Osteocyte (in vitro differentiated cells): Measurements from ENCODE around the gene HAPLN2. TPM values are rescaled to one million over a fixed set of nuclear protein-coding genes. Genes with fewer than 3 reads are reported as not detected.
A peak's percentile ranks its signal among the peaks of the same experiment; 100 is the strongest.

Source experiments
- DNase-seq: peaks from one replicate; pipeline ENCODE4 v3.0.0; 2021; ENCODE audit warnings: mixed read lengths; ENCODE audit not compliant: unreplicated experiment; ENCODE audit errors: extremely low spot score
- H3K27ac Mint-ChIP-seq: one replicate; pipeline ENCODE4 v1.8.0; 2021; ENCODE audit warnings: mild to moderate bottlenecking, mixed read lengths; ENCODE audit not compliant: unreplicated experiment
- H3K27me3 Mint-ChIP-seq: one replicate; pipeline ENCODE4 v1.8.0; 2021; ENCODE audit warnings: mixed read lengths; ENCODE audit not compliant: unreplicated experiment
- H3K36me3 Mint-ChIP-seq: one replicate; pipeline ENCODE4 v1.8.0; 2021; ENCODE audit warnings: mixed read lengths; ENCODE audit not compliant: unreplicated experiment
- H3K4me1 Mint-ChIP-seq: one replicate; pipeline ENCODE4 v1.8.0; 2021; ENCODE audit warnings: mixed read lengths; ENCODE audit not compliant: unreplicated experiment
- H3K4me3 Mint-ChIP-seq: one replicate; pipeline ENCODE4 v1.8.0; 2021; ENCODE audit warnings: mild to moderate bottlenecking, moderate library complexity, mixed read lengths; ENCODE audit not compliant: unreplicated experiment
- H3K9me3 Mint-ChIP-seq: one replicate; pipeline ENCODE4 v1.8.0; 2021; ENCODE audit warnings: mixed read lengths; ENCODE audit not compliant: unreplicated experiment
- total RNA-seq: library from RNA; stranded (reverse); gene quantifications from 2 replicates; pipeline ENCODE4 v1.2.1, GENCODE V29; 2021
- TF ChIP-seq, protein P1 (sequence below): fragments of 200-600 bp; sonication (generic); IDR thresholded peaks from 2 replicates; pipeline ENCODE4 v1.5.0; 2021; ENCODE audit warnings: antibody characterized with exemption, mild to moderate bottlenecking, moderate library complexity

HAPLN2 gene
- total RNA-seq, 1 donor from 2014 or later = 0.35 TPM

DNA sequence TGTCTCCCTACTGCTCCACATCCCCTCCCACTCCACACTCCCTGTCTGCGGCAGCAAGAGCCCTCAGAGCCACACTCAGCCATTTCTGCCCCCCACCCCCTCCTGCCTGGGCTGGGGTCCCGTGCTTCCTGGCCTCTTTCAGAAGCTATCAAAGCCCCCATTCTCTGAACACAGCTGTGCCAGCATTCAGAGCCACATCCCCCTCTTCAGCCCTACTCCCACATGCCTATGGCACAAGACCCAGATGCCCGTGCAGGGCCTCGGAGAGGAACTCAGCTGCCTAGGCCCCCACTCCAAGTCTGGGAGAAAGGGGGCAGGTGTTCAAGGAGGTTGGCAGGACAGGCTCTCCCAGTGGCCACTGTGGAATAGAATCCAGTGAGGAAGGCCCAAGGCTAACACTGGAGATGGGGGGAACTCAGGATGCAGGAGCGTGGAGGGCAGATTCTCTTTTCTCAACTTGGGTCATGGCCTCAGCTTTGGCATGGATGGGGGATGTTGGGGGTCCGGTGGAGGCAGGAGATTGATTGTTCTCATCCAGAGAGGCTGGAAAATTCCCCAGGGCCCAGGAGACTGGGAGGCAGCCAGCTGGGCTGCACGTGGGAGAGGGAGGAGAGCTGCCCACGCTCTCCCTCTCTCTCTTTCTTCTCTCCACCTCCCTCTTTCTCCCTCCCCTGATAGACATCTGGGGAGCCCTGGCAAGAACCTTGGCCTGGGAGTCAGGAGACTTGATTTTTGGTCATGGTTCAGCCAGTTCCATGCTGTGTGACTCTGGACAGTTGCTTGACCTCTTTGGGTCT, 19.2 kb downstream of the HAPLN2 start:
- TF ChIP-seq, protein P1, sequence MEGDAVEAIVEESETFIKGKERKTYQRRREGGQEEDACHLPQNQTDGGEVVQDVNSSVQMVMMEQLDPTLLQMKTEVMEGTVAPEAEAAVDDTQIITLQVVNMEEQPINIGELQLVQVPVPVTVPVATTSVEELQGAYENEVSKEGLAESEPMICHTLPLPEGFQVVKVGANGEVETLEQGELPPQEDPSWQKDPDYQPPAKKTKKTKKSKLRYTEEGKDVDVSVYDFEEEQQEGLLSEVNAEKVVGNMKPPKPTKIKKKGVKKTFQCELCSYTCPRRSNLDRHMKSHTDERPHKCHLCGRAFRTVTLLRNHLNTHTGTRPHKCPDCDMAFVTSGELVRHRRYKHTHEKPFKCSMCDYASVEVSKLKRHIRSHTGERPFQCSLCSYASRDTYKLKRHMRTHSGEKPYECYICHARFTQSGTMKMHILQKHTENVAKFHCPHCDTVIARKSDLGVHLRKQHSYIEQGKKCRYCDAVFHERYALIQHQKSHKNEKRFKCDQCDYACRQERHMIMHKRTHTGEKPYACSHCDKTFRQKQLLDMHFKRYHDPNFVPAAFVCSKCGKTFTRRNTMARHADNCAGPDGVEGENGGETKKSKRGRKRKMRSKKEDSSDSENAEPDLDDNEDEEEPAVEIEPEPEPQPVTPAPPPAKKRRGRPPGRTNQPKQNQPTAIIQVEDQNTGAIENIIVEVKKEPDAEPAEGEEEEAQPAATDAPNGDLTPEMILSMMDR = no peak
- no peak for DNase-seq
- H3K27ac Mint-ChIP-seq = no peak overlapping the region
- peaks cover 24% of the 10 kb centered on the region for H3K4me1 Mint-ChIP-seq
- peaks cover 82% of the 10 kb centered on the region for H3K27me3 Mint-ChIP-seq
- H3K9me3 Mint-ChIP-seq = no peaks in the 10 kb centered on the region
- H3K36me3 Mint-ChIP-seq = no peaks in the 10 kb centered on the region
- H3K4me3 Mint-ChIP-seq = no peak overlapping the region

DNA sequence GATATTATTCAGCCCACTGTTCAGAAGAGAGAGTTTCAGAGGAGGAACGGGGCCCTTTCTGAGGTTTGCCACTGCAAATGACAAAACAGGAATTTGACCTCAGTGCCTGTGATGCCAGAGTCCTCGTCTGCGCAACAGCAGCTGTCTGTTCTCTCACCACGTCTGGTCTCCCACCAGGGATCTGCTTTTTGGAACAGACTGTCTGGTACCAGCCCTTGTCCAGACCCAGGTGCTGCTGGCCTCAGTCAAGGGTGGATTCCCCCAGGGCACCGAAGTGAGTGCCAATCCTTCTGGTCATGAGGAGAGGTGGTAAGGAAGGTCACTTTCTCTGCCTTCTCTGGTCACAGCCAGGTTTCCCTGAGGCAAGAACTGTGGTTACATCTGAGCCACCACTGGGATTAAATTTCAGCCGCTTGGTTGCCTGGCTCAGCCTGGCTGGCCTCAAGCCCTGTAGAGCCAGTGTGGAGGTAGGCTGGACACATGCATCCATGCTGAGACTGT, 20.4 kb downstream of the HAPLN2 start:
- DNase-seq = no peak
- Mint-ChIP-seq H3K36me3 (no peaks in the 10 kb centered on the region), H3K27me3 (peaks cover 83% of the 10 kb centered on the region), H3K4me3 (no peak overlapping the region), H3K27ac (no peak overlapping the region), H3K9me3 (no peaks in the 10 kb centered on the region), H3K4me1 (peaks cover 24% of the 10 kb centered on the region)
- TF ChIP-seq, protein P1 = no peak

DNA sequence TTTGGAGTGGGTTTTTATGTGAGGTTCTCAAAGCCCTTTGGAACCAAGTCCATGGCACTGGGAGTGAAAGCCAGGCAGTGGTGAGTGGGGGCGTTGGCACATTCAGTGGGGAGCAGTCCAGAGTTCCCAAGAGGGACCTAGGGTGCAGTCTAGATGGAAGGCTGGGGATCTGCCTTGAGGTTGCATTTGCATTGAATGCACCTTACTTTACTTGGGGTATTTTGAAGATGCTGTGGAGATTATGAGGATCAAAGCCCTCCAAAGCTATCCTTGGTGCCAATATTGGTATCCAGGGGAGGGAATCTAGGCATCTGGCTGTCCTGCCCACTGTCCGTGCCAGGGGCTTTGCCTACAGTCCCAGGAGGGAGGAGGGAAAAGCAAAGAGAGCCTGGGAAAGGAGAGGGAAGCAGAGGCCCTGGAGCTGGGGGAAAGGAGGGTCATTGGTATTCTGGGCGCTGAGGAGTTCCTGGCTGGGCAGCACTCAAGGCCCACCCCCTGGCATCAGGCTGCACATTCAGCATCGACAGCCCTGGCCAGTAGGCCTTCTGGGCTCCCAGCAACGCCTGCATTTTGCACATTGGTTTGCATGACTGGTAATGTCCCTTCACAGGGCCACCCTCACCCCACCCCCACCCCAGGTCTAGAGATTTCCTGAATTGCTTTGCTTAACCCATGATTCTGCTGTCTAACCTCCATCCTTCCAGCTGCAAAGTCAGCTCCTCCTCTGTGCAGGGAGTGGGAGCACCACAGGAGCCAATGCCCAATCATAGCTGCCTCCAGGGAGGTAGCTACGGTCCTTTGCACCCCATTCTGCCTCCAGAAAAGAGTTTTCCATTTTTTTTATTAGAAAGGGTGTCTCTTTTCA, 21.9 kb downstream of the HAPLN2 start:
- Mint-ChIP-seq H3K27me3 (peaks cover 85% of the 10 kb centered on the region), H3K4me3 (peak overlapping the region; percentile 55), H3K27ac (no peak overlapping the region), H3K9me3 (no peaks in the 10 kb centered on the region), H3K4me1 (peaks cover 24% of the 10 kb centered on the region), H3K36me3 (no peaks in the 10 kb centered on the region)
- DNase-seq = no peak
- TF ChIP-seq, protein P1 = no peak

DNA sequence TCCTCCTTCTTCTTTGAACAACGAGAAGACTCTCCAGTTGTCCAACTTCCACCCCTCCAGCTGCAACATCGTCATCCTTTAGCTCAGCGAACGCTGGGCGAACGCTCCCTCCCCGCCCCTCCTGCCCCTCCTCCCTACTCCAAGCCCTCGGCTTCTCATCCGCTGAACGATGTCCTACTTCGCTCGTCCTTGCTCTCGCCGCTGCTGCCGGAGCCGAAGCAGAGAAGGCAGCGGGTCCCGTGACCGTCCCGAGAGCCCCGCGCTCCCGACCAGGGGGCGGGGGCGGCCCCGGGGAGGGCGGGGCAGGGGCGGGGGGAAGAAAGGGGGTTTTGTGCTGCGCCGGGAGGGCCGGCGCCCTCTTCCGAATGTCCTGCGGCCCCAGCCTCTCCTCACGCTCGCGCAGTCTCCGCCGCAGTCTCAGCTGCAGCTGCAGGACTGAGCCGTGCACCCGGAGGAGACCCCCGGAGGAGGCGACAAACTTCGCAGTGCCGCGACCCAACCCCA, 22.6 kb downstream of the HAPLN2 start, which contains the start of gene BCAN:
TSS of gene BCAN (plus strand) at position 357 of the 504 bp plus-strand sequence. CDS start 3,938 bp downstream, outside the sequence.
- Mint-ChIP-seq H3K4me3 (peak within 1 kb of the TSS; percentile 67), H3K36me3 (no peaks in the 10 kb centered on the region), H3K4me1 (peaks cover 24% of the 10 kb centered on the region), H3K27me3 (peaks cover 81% of the 10 kb centered on the region), H3K27ac (no peak within 1 kb of the TSS), H3K9me3 (no peaks in the 10 kb centered on the region)
- DNase-seq = no peak
- TF ChIP-seq, protein P1 = no peak
